H1 (cell line): Measurements from ENCODE around the gene MGLL. TPM values are rescaled to one million over a fixed set of nuclear protein-coding genes. Genes with fewer than 3 reads are reported as not detected.

Experiments
- CTCF ChIA-PET: fragments of 300-600 bp; sonication (Branson Sonifier 250); formaldehyde crosslinking; loops from one replicate; lab custom pipeline; 2021; ENCODE audit not compliant: partially characterized antibody; lab: Charles Lee
- POLR2A ChIA-PET: fragments of 300-600 bp; sonication (Branson Sonifier 250); formaldehyde crosslinking; loops from one replicate; lab custom pipeline; 2021; ENCODE audit warnings: inconsistent platforms; ENCODE audit not compliant: partially characterized antibody; lab: Charles Lee
- DNase-seq, 2 experiments: peaks; one replicate each; pipeline versions ENCODE4 v3.0.0 to v3.0.0-alpha.2; 2010 to 2022; ENCODE audit warnings: low spot score in 2 of 2, low read depth in 1 of 2, mixed read lengths in 1 of 2
- FAIRE-seq: peaks from 2 replicates; lab custom pipeline; 2011; peaks lifted over from hg19 to GRCh38; lab: Jason Lieb, UNC
- H2AFZ ChIP-seq: 2 replicates; pipeline ENCODE4 v1.8.1; 2012; ENCODE audit warnings: low read length, inconsistent platforms
- H2AK5ac ChIP-seq: 2 replicates; pipeline ENCODE4 v1.6.1; 2013; ENCODE audit warnings: low read depth, low read length
- H2BK120ac ChIP-seq: replicated peaks from 2 replicates; pipeline ENCODE3; 2013; ENCODE audit warnings: low read depth, low read length, inconsistent platforms
- H2BK12ac ChIP-seq: 2 replicates; pipeline ENCODE4 v1.6.1; 2013; ENCODE audit warnings: low read depth, low read length
- H2BK15ac ChIP-seq: 2 replicates; pipeline ENCODE4 v1.6.1; 2013; ENCODE audit warnings: low read length
- H2BK20ac ChIP-seq: 2 replicates; pipeline ENCODE4 v1.6.1; 2013; ENCODE audit warnings: low read length
- H2BK5ac ChIP-seq: 2 replicates; pipeline ENCODE4 v1.6.1; 2013; ENCODE audit warnings: low read depth, low read length
- H3K14ac ChIP-seq: 2 replicates; pipeline ENCODE4 v1.6.1; 2013; ENCODE audit warnings: inconsistent platforms; ENCODE audit not compliant: insufficient read length
- H3K18ac ChIP-seq: 2 replicates; pipeline ENCODE4 v1.6.1; 2013; ENCODE audit warnings: low read length; ENCODE audit errors: extremely low read depth
- H3K23ac ChIP-seq: 2 replicates; pipeline ENCODE4 v1.6.1; 2013; ENCODE audit warnings: inconsistent platforms; ENCODE audit not compliant: insufficient read length
- H3K23me2 ChIP-seq: 2 replicates; pipeline ENCODE4 v1.6.1; 2013; ENCODE audit warnings: low read depth, low read length
- H3K27ac ChIP-seq: 2 replicates; pipeline ENCODE4 v1.6.1; 2011; ENCODE audit warnings: low read depth, low read length, inconsistent platforms
- H3K27me3 ChIP-seq, 4 experiments: replicated peaks in 1 of 4; 1 replicate in 1 of 4; 2 replicates in 3 of 4; pipeline versions ENCODE4 v1.6.1 to v1.8.1; 2011 to 2013; ENCODE audit warnings: low read length in 3 of 4, mild to moderate bottlenecking in 3 of 4, inconsistent platforms in 2 of 4, mixed read lengths in 2 of 4, moderate library complexity in 1 of 4; ENCODE audit not compliant: control insufficient read depth in 3 of 4, insufficient read depth in 3 of 4; ENCODE audit errors: extremely low read depth in 1 of 4
- H3K36me3 ChIP-seq, 4 experiments: 2 replicates each; pipeline versions ENCODE4 v1.6.1 to v1.8.1; 2011 to 2013; ENCODE audit warnings: mild to moderate bottlenecking in 4 of 4, low read length in 3 of 4, moderate library complexity in 2 of 4, control low read depth in 1 of 4, inconsistent platforms in 1 of 4; ENCODE audit not compliant: insufficient read depth in 4 of 4, control insufficient read depth in 2 of 4
- H3K4ac ChIP-seq: replicated peaks from 2 replicates; pipeline ENCODE3; 2013; ENCODE audit warnings: low read length, low read depth, mixed read lengths, inconsistent platforms; ENCODE audit not compliant: insufficient read length
- H3K4me1 ChIP-seq, 4 experiments: replicated peaks in 1 of 4; 1 replicate in 1 of 4; 2 replicates in 3 of 4; pipeline versions ENCODE4 v1.6.1 to v1.8.1; 2011 to 2013; ENCODE audit warnings: low read length in 3 of 4, inconsistent platforms in 2 of 4, mixed read lengths in 1 of 4; ENCODE audit not compliant: insufficient read depth in 4 of 4, control insufficient read depth in 3 of 4
- H3K4me2 ChIP-seq, 2 experiments: 2 replicates each; pipeline versions ENCODE4 v1.6.1 to v1.8.1; 2011 to 2013; ENCODE audit warnings: low read depth in 2 of 2, low read length in 2 of 2, control low read depth in 1 of 2, inconsistent platforms in 1 of 2, mild to moderate bottlenecking in 1 of 2; ENCODE audit not compliant: insufficient read depth in 1 of 2
- H3K4me3 ChIP-seq, 4 experiments: fragments of 200-600, 300-600 bp in 1 of 4; sonication (generic), shearing (Covaris generic), sonication (Bioruptor Twin) in 1 of 4; 2 replicates each; pipeline versions ENCODE4 v1.5.1 to v1.8.1; 2011 to 2016; ENCODE audit warnings: low read length in 4 of 4, low read depth in 3 of 4, control low read depth in 2 of 4, inconsistent platforms in 2 of 4, mild to moderate bottlenecking in 2 of 4, mixed read lengths in 1 of 4, moderate library complexity in 1 of 4; ENCODE audit not compliant: insufficient read depth in 2 of 4; ENCODE audit errors: extremely low read depth in 1 of 4
- H3K56ac ChIP-seq: replicated peaks from 2 replicates; pipeline ENCODE3; 2013; ENCODE audit warnings: low read depth, mild to moderate bottlenecking, mixed read lengths, low read length, inconsistent platforms; ENCODE audit not compliant: insufficient read length
- H3K79me1 ChIP-seq: 2 replicates; pipeline ENCODE4 v1.6.1; 2013; ENCODE audit warnings: low read depth, low read length, control low read depth
- H3K79me2 ChIP-seq, 2 experiments: 2 replicates each; pipeline versions ENCODE4 v1.6.1 to v1.8.1; 2012 to 2013; ENCODE audit warnings: low read length in 2 of 2, mild to moderate bottlenecking in 2 of 2, inconsistent platforms in 1 of 2; ENCODE audit not compliant: insufficient read depth in 2 of 2, control insufficient read depth in 1 of 2
- H3K9ac ChIP-seq, 4 experiments: replicated peaks in 1 of 4; 1 replicate in 1 of 4; 2 replicates in 3 of 4; pipeline versions ENCODE4 v1.6.1 to v1.8.1; 2011 to 2013; ENCODE audit warnings: low read depth in 3 of 4, low read length in 3 of 4, control low read depth in 2 of 4, mild to moderate bottlenecking in 2 of 4, moderate library complexity in 2 of 4, inconsistent platforms in 1 of 4; ENCODE audit errors: extremely low read depth in 1 of 4
- H3K9me3 ChIP-seq, 2 experiments: 2 replicates each; pipeline versions ENCODE4 v1.6.1 to v1.8.1; 2012 to 2013; ENCODE audit warnings: mild to moderate bottlenecking in 2 of 2, moderate library complexity in 2 of 2, control low read depth in 1 of 2, inconsistent platforms in 1 of 2, low read depth in 1 of 2, low read length in 1 of 2, mixed read lengths in 1 of 2; ENCODE audit not compliant: insufficient read depth in 2 of 2
- H4K20me1 ChIP-seq, 2 experiments: replicated peaks in 1 of 2; 2 replicates each; pipeline versions ENCODE3 to v1.8.1; 2011 to 2013; ENCODE audit warnings: inconsistent platforms in 2 of 2, low read length in 2 of 2, mild to moderate bottlenecking in 1 of 2; ENCODE audit not compliant: insufficient read depth in 2 of 2, control insufficient read depth in 1 of 2
- H4K5ac ChIP-seq: 2 replicates; pipeline ENCODE4 v1.6.1; 2013; ENCODE audit warnings: low read length, low read depth, mixed read lengths, inconsistent platforms; ENCODE audit not compliant: insufficient read length
- H4K8ac ChIP-seq: 2 replicates; pipeline ENCODE4 v1.8.0; 2013; ENCODE audit warnings: mild to moderate bottlenecking, moderate library complexity, low read length, inconsistent platforms; ENCODE audit not compliant: insufficient read depth; ENCODE audit errors: extremely low read depth
- H4K91ac ChIP-seq: replicated peaks from 2 replicates; pipeline ENCODE3; 2013; ENCODE audit warnings: low read length, mixed read lengths, inconsistent platforms; ENCODE audit not compliant: insufficient read length
- GABPA ChIP-seq: IDR thresholded peaks from 2 replicates; pipeline ENCODE4 v1.6.1; 2011; ENCODE audit warnings: mild to moderate bottlenecking, low read length, moderate library complexity, borderline replicate concordance; ENCODE audit not compliant: insufficient read depth
- SRF ChIP-seq: IDR thresholded peaks from 2 replicates; pipeline ENCODE4 v1.6.1; 2011; ENCODE audit warnings: mild to moderate bottlenecking, low read depth, low read length, moderate library complexity
- ZNF274 ChIP-seq: IDR thresholded peaks from 2 replicates; pipeline ENCODE4 v1.7.0; 2012; ENCODE audit warnings: low read length, borderline replicate concordance; ENCODE audit errors: extremely low read depth
- WGBS, 2 experiments: shearing (Covaris generic) in 1 of 2; methylation state at CpG; one replicate each; pipeline versions ENCODE4 v1.1.6 to v1.1.7; 2013 to 2015; ENCODE audit warnings: low lambda C conversion rate in 2 of 2, mixed read lengths in 2 of 2, inconsistent platforms in 1 of 2, low coverage in 1 of 2, missing lambda C conversion rate in 1 of 2; ENCODE audit not compliant: insufficient replicate concordance in 2 of 2, insufficient coverage in 1 of 2, insufficient read length in 1 of 2; ENCODE audit errors: extremely low coverage in 1 of 2, missing lambda C conversion rate in 1 of 2; 5-methylcytosine and 5-hydroxymethylcytosine counted together
- polyA plus RNA-seq, 7 experiments: library from polyadenylated mRNA; depleted of rRNA in 3 of 7; stranded (reverse) in 5 of 7; unstranded in 2 of 7; fragments of >200 nt in 5 of 7; fragments of 200-250 nt in 2 of 7; gene quantifications; 1 replicate in 5 of 7; 2 replicates in 1 of 7; 4 replicates in 1 of 7; pipeline versions ENCODE4 v1.2.1 to v1.2.3, GENCODE V29; 2011 to 2013; ENCODE audit warnings: missing spikeins in 2 of 7, mixed read lengths in 2 of 7
- total RNA-seq: library from RNA; stranded (reverse); fragmentation: NEBNext Ultra II Directional; extraction: Animal tissue kit (Norgen Biotek cat#: 25700); gene quantifications from 2 replicates; pipeline ENCODE4 v1.2.1, GENCODE V29; 2021

Gene MGLL
- total and polyA plus RNA-seq, 2 of the 8 experiments (the other 6 are each of a cell fraction or from before 2014, with no cell fraction given): 0.05 to 0.34 TPM

DNA sequence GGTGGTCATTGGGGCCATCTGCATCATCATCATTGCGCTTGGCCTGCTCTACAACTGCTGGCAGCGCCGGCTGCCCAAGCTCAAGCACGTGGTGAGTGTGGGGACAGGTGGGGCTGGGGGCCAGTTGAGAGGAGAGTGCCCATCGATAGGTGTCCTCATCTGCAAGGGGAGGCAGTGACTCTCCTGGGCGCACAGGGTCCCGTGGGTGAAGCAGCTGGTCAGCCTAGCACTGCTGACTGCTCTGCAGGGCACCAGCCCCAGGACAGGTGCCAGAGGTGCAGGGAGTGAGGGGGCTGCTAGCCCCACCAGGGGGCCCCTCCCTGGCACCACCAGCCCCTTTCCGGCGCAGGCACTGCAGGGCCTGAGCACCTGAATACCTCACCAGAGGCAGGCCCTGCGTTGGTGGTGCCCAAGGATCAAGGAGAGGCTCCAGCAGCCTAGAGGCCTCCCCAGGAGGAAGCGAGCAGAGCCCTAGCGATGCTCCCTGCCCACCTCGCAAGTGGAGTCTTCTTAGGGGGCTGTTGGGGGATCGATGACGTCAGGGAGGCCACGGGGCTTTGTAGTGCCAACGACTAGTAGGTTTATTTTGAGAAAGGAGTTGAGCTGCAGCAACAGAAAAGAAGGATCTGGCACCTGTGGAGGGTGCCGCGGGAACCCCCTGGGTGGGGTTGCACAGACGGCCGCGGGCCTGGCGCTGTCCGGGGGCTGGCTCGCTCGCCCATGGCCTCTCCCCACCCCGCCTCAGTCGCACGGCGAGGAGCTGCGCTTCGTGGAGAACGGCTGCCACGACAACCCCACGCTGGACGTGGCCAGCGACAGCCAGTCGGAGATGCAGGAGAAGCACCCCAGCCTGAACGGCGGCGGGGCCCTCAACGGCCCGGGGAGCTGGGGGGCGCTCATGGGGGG lies 150.5 kb downstream of the MGLL start:
- no peaks in the 10 kb centered on the region for H3K79me2 ChIP-seq
- H3K4ac ChIP-seq: no peak overlapping the region
- peak overlapping the region; percentile 50 to 98 (median 71) for H3K4me3 ChIP-seq
- peak overlapping the region; percentile 52; the same call in 1 of the 2 replicates for H3K27ac ChIP-seq
- 73% methylated on average over 19 of the region's 44 CpGs; no CpG with 5 or more reads in 1 of the 2 experiments for WGBS, 2 experiments
- H3K18ac ChIP-seq: peak overlapping the region; percentile 95
- no peak overlapping the region for H3K23ac ChIP-seq
- H2BK5ac ChIP-seq: peak overlapping the region; percentile 60; the same call in 1 of the 2 replicates
- H4K8ac ChIP-seq: peak overlapping the region; percentile 89; the same call in 1 of the 2 replicates
- peak overlapping the region; percentile 15; the same call in 1 of the 2 replicates for H2AFZ ChIP-seq
- H3K79me1 ChIP-seq: no peaks in the 10 kb centered on the region
- peak overlapping the region; percentile 65 for H4K91ac ChIP-seq
- H3K9ac ChIP-seq: peak overlapping the region in 2 of 4 experiments; percentile 54 to 70; a peak in 2 of 7 replicates
- no peaks in the 10 kb centered on the region; a peak in 2 of 7 replicates for H3K27me3 ChIP-seq
- H4K5ac ChIP-seq: peak overlapping the region; percentile 23
- H2BK120ac ChIP-seq: no peak overlapping the region
- peaks cover 0 to 14% (median 10%) of the 10 kb centered on the region in 4 experiments; a peak in 6 of 7 replicates for H3K4me1 ChIP-seq
- H3K36me3 ChIP-seq: no peaks in the 10 kb centered on the region
- H3K23me2 ChIP-seq: peaks cover 12% of the 10 kb centered on the region; the same call in 1 of the 2 replicates
- H4K20me1 ChIP-seq: no peaks in the 10 kb centered on the region
- H3K14ac ChIP-seq: no peak overlapping the region
- no peak overlapping the region for H2AK5ac ChIP-seq
- peak overlapping the region; percentile 81 to 87 for H3K4me2 ChIP-seq
- H3K56ac ChIP-seq: no peak overlapping the region
- no peak overlapping the region for H2BK20ac ChIP-seq
- FAIRE-seq: no peak
- H2BK12ac ChIP-seq: no peak overlapping the region
- H2BK15ac ChIP-seq: no peak overlapping the region
- no peak for TF ChIP-seq SRF
- 0 out of 2 replicates have a peak, but pooled peaks have one; percentile 6 for TF ChIP-seq GABPA
- no peak for TF ChIP-seq ZNF274
- POLR2A ChIA-PET: interaction anchor here (1.2 to 1.4 kb wide), 2 partner anchors 65 to 74 kb away, joined by 3 to 5 read pairs; no protein-coding TSS in a partner anchor
- CTCF ChIA-PET: interaction anchor here (0.7 to 3.5 kb wide), 11 partner anchors 8 to 160 kb away, joined by 3 to 17 read pairs (median 4); no protein-coding TSS in a partner anchor
- peak in 1 of 2 experiments; percentile 59 for DNase-seq
- H3K9me3 ChIP-seq: no peaks in the 10 kb centered on the region
